Hematopoietic multipotent progenitor cell treated with erythropoietin and hydrocortisone succinate and interleukin-3 and kit ligand, for 15 days (in vitro differentiated cells): ENCODE measurements around the gene CIB4.

Experiments used
- DNase-seq: peaks from one replicate; pipeline ENCODE4 v3.0.0-alpha.2; 2015; ENCODE audit warnings: low spot score

The CIB4 gene

DNA sequence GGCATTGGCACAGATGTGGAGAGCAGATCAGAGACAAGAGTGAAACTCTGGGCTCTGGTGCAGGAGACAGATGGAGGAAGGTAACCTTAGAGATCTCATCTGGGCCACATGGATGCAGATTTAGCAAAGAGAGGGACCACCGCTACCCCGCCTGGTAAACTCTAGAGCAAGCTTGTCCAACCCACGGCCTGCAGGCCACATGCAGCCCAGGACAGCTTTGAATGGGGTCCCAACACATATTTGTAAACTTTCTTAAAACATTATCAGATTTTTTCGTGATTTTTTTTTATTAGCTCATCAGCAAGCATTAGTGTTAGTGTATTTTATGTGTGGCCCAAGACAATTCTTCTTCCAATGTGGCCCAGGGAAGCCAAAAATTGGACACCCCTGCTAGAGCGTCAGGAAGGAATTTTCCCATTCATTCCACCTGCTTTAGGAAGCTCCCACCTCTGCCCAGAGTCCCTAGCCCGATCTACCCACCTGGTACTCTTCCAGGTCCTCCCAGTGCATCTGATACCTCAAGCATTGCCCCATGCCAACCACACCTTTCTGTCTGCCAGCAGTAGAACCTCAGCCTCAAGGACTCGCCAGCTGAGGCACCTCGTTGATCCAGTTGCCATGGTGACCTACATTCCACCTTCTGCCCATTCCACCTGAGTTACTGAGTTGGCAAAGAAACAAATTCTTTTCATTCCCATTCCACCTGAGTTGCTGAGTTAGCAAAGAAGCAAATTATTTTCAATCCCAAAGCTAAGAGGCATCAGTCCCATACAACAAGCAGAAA lies at the start of gene CIB4:
Gene CIB4 (minus strand): TSS at position 586 of the 784 bp plus-strand sequence. CDS start 52 bp downstream, at position 534.
- no peak for DNase-seq

DNA sequence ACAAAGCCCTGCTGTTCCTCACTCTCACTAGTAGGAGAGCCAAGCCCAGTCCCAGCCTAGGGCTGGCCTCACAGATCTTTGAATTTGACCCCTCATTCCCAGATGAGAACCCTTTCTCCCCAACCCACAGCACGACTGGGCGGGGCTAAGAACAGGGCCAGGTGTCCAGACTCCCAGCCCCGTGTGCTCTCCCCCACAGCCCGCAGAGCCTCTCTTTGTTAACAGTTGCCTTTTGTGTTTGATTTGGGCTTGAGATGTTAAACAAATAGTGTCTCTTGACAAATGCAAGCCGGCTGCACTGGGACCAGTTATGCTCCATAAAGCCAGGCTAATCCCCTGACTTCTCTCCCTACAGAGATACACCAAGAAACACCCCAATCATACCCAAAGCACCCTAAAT lies 46.6 kb upstream of the CIB4 start:
- no peak for DNase-seq

DNA sequence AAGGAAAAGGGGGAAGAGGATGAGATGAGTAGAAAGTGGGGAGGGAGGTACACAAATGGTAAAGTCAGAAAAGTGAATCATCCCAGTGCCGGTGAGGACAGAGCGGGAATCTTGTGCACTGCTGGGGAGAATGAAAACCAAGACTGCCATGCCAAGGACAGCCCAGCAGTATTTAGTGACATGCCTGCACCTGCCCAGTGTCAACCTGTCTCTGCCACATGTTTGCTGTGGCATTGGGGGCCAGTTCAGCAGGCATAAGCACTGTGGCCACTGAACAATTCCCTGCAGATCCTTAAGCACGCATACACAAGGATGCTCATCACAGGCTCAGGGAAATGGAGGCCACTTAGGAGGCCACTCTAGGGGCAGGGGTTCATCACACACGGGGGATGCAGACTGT lies 46.2 kb upstream of the CIB4 start:
- no peak for DNase-seq

DNA sequence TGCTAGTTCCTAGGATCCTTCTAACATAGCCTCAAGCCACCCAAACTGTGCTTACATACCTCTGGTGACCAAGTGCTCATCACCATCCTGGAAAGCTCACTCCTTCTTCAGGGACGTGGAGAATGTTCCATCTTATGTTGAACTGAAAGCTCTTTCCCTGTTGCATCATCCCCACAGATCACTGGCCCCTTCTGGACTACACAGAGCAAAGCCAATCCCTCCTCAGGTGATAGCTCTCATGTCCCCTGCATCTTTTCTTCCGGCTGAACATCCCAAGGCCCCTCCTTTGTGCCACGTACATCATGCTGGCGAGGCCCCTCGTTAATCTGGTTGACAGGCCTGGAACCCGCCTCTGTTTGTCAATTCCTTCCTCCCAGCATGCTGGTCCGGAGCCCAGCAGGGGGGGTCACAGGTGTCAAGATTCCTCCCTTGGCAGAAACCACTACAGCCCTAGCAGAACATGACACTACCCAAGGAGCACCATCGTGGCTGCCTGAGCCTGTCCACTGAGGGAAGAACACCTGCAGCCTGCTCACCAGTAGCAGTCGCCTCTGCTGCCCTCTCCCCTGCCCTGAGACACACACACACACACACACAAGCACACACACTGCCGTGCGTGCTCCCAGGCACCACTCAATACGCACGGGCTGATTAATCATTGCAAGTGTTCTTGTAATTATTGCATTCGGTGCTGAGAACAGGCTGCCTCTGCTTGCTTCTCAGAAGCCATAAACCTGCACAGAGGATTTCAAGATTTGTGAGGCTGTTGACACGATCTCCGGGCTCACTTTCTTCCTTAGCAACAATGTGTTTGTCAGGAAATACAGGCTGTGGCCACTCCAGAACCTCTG lies 45.0 kb upstream of the CIB4 start:
- no peak for DNase-seq

DNA sequence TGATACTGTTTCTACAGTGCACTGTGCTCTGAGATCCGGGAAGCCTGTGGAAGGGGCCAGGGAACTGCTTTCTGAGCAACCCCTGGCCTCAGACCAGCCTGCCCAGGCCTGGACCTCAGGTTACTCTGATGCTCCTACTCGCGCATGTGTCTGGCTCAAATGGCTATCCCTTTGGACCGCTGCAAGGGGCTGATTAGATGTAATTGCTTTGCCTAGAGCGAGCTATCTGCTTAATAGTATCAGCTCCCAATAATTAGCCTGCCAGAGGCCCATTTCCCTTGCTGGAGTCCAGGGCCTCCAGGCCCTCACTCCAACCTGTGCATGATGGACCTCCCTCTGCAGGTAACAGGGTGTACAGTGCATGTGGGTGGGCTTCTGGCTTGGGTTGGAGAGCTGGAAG lies 44.2 kb upstream of the CIB4 start:
- DNase-seq: no peak

DNA sequence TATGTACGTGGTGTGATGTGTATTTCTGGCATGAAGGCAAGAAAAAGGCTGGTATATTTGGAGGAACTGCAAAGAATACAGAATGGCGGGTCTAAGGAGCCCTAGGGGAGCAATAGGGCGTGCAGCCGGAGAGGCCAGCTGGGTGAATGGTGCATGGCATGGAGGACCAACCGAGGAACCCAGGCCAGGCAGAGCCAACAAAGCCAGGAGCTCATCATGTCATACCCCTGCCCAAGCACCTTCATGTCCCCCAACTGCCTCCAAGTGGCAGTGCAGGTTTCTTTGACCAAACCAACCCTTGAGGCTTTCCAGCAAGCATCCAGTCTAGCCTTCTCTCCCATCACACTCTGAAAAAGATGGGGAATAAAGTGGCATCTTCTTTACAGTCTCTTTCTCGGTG lies 42.4 kb upstream of the CIB4 start:
- DNase-seq: no peak

DNA sequence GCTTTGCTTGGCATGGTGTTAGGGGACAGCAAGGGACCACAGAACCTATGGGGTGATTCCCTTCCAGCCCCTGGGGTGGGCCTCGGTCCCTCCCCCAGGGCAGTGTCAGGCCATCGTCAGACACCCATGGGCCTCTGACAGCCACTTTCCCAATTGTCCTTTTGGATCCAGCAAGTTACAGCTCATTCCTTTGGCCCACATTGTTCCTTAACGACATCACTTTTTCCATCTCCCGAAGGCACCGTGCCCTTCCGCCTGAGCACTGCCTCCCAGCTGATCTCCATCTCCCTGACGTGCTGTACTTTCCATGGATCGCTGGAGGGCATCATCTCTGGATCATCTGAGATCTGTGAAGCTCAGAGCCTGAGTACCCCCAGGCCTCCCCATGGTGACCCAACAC lies 41.0 kb upstream of the CIB4 start:
- DNase-seq: no peak

DNA sequence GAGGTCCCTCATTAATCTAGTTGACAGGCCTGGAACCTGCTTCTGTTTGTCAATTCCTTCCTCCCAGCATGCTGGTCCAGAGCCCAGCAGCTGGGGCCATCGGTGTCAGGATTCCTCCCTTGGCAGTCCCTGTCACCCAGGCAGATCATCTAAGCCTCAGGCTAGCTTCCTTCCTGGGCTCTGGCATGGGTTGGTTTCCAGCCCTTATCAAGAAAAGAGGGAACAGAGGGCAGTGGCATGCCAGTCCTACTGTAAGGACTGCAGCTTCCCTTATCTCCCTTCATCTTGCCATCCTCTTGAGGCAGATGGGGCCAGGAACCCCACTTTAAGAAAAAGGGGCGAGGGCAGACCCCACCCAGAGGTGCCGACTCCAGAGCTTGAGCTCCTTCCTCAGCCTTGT lies 40.5 kb upstream of the CIB4 start:
- no peak for DNase-seq

DNA sequence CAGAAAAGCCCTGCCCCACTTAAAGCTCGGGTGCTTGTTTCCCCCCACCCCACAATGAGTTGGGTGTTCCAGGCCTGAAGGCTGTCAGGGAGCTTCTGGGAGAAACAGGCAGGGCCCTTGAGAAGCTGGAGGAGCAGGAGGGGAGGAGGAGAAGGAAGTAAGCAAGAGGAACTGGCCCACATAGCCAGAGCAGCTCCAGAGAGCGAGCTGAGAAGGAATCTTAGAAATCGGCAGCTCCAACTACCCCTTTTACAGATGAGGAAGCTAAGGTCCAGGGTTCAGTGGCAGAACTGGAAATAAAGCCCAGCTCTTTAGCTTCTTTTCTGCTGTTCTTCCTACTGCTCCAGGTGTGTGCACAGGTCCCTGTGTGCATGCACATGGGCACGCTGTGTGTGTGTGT lies 38.7 kb upstream of the CIB4 start:
- no peak for DNase-seq

DNA sequence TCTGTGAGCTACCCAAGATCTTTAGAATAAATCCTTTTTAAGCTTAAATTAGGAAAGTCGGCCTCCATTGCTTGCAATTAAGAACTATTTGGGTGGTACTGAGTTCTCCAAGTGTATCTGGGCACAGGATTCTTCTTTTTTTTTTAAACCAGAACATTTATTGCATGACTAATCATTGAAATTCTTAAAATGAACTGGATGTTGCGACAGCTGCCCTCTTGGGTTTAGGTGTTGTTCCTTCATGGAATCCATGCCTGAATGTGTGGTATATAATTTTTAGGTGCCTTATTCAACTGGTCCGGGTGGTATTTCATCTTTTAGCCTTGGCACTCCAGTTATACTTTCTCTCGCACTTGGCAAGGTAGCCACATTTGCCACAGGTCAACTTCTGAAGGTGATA lies 36.9 kb upstream of the CIB4 start:
- DNase-seq: no peak

DNA sequence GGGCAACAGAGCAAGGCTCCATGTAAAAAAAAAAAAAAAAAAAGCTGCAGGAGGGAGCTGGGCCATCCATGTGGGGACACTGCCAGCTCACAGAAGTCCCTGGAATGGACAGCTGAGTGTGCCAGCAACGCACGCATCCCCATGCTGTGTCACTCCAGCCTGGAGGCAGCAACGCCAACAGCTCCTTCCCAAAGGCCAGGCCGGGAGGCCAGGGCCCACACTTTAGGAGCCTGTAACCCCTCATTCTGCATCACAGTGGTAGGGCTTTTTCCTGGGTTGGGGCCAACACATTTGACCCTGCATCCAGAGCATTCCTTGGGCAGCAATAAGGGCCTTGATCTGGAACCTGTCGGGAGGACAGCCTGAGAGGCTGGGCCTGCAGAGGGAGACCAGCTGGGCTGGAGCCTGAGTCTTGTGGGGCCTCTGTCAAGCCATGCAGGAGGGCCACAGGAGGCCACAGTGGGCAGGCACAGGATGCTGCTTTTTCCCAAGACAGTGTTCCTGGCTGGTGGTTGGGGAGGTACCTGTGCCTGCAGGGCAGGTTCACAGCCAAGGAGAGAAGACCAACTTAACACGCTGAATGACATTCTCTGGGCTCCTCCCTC lies 34.6 kb upstream of the CIB4 start:
- DNase-seq: no peak

DNA sequence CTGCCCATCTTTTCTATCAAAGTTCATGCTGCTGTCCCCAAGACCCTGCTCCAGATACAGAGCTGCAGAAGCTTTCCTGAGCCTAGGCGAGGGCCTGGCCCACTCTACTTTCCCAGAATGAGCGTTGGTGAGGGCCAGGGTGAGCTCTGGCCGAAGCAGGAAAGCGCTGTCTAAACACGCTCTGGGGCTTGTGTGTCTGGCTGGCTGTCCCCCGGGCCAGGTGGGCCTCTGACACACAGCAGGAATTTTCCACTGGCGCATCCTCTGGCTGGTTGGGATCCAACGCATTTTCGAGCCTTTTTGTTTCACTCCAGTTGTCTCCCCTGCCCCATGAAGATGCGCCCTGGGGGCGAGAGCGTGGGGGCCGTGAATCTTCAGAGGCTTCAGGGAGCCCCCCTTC lies 33.6 kb upstream of the CIB4 start:
- DNase-seq: no peak

DNA sequence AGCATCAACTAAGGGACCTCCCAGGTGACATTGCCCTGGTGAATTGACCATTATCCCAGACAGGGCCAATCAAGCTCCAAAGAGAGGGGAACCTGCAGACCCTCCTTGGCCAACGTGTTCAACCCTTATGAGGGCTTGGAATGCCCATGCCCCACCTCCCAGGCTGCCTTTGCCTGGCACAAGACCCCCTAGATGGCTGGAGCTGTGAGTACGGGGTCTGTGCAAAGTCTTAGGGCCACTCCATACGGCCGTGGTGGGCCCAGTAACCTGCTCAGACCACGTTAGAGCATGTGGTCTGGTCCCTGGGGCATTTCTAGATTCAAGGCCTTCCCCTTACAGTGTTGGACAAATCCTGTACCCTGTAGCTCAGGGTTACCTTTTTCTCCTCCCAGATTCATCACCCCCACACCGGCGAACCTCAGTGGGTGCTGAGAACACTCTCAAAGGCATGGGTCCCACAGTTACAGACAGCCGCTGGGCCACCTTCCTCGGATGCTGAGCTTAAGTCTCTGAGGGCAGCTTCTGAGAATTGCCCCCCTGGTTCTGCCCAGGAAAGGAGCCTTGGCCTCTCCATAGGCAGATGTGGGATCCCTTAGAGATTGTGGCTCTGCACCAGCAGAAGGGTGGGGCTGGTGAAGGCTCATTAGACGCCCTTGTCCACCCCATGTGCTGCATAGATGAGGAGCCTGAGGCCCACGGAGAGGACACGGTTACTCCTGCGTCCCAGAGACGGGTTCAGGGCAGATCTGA lies 33.0 kb upstream of the CIB4 start:
- DNase-seq: no peak

DNA sequence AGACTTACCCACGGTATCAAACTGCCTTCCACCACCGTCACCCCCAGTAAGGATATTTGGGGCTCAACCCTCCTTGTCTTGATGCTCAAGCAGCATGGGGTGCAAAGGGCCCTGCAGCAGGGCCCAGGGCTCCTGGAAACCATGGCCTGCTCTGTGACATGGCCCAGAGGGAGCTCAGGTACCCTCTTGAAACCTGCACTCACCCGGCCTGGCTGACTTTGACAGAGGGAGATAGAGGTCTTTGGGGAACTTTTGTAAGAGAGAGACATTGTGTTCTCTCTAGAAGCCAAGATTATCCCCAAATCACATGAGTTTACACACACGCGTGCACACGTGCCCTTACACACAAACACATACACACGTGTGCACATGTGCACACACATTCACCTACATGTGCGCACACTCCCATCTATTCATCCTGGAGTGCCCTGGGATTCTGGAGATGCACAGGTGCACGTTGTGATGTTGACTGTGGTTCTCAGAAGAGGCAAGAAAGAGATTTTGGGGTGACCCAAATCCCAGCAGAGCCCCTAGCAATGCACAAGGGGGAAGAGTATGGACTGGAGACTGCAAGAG lies 31.7 kb upstream of the CIB4 start:
- no peak for DNase-seq

DNA sequence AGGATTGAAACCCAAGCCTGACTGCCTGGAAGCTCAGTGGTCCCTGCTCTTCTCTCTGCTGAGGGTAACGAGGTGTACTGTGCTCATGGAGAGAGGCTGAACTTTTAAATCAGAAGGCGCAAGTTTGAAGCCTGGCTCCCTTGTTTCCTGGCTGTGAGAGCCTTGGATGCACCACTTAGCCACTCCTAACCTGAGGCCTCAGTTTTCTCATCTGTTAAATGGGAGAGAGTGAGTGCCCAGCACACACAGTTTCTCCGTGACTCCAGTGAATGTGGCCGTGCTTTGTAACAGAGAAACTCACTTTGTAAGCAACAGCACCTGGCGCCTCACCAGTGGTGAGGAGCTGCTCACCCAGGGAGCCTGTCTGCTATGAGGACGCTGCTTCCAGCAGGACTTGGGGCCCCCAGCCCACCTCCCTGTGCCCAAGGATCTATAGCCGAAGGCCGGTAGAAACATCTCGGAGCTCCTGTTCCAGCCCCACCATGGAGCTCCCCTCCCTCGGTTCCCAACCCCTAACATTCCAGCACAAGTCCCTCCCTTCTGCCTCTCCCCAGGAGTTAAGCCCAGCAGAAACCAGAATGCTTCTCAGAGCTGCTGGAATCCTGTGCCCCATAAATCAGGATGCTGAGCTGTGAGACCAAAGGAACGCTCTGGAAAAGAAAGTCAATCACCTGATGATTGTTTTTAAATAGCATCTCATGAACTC lies 31.1 kb upstream of the CIB4 start:
- no peak for DNase-seq

DNA sequence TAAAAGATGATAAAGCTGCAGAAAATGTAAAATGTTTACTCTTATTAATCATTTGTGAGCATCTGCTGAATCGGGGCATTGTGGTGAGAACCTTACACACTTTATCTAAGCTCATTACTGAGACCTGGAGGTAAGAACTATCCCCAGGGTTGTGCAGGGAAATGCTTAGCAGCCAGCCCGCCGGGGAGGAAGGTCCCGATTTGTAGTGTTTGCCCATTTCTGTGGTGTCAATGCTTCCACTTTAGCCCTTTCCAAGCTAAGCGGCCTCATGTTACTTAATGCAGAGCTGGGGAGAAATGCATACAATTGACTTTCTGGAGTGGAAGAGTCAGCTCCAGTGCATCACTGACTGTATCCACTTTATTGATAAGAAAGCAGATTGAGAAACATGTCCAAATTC lies 30.5 kb upstream of the CIB4 start:
- no peak for DNase-seq

DNA sequence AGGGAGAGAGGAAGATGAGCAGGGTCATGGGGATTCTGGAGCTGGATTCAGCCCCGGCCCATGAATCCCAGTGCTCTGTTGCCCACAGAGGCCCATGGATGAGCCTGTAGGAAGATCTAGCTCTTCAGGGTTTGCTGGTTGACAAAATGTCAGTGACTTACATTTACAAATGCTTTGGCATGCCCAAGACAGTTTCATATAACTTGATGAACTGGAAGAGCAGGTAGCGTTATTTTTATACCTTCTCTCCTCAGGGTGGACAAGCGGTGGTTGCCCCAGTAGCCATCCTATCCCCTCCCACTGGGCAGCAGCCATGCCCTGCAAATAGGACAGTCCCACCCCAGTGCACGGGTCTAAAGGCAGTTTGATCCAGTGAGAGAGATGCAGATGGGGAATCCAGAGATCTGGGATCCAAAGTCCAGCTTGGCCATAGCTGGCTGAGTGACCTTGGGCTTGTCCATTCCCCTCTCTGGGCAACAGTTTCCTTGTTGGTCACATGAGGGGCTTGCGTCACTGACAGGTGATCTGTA lies 29.8 kb upstream of the CIB4 start:
- DNase-seq: no peak

DNA sequence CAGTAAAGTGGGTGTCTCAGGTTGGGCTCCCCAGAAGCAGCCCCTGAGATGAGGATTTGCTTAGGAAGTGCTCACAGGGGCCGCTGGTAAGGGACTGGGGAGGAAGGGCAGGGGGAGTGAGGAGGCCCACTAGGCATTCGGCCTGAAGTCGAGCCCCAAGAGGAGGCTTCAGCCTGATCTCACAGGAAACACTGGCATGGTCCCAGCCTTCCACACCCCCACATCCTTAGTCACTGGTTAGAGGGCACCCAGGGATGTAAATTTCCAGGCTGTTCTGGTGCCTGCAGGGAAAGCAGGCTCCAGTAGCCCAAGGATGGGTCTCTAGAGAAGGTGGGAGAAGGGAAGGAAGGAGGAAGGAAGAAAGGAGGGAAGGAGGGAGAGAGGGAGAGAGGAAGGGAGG lies 29.0 kb upstream of the CIB4 start:
- DNase-seq: no peak

DNA sequence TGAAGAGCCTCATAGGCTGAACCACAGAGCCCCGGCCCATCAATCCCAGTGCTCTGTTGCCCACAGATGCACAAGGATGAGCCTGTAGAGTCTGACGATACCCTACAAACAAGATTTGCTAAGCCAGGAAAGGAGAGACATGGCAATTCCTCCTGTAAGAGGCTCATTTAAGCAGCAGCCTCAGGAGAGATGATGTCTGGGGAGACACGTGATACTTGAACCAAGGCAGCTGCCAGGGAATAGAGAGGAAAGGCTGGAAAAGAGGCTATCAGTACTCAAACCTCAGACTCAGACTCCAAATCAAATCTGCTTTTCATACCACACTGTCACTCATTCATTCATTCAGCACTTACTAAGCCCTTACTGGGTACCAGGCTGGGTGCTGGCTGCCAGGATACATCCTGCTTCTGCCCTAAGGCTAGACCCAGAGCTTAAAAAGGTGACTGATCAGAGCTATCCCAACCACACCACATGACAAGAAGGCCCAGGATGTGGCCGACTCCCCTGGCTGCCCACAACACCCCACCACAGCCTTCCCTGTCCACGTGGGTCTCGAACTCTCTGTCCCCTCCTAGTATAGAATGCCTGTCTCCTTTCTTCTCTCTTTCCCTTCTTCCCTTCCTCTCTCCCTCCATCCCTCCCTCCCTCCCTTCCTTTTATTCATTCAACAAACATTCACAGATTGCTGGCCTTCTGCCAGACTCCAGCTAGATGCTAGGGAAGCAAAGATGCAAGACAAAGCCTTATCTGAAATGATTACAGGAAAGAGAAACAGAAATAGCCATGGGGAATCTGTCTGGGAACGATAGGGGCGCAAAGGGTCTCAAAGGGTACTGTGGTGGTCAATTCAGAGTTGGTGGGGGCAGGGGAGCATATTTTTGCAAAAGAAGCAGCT lies 27.9 kb upstream of the CIB4 start:
- DNase-seq: no peak

DNA sequence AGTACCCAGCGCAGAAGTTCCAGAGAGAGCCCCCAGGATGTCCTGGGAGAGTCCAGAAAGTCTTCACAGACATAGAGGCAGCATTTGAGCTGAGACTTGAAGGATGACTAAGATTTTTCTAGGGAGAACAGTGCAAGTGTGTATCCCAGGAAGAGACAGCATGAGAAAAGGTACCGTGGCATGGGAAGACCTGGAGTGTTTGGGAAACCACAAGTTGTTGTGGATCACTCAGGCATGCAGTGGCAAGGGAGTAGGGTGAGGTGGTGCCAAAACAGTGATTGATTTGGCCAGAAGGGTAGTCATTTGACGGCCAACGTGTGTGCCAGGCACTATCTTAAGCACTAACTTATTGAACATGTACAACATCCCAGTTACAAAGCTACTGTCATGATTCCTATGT lies 26.9 kb upstream of the CIB4 start:
- no peak for DNase-seq
